Stimulated activated memory B cell treated with anti-CD40 and anti-IgM and Interleukin-4, amounts not matched to agents 10 μg/mL and 1 μg/mL and 100 μg/mL, for 72 hours (primary cell): ENCODE measurements around the gene ESAM.

Experiments used
- ATAC-seq: fragments of 150-1000 bp; cut with Tn5 transposase; 2 replicates; pipeline ENCODE4 v1.10.0; 2021
- H3K27ac Mint-ChIP-seq: one replicate; pipeline ENCODE4 v1.8.0; 2022; ENCODE audit warnings: mild to moderate bottlenecking, mixed read lengths
- H3K27me3 Mint-ChIP-seq: one replicate; pipeline ENCODE4 v1.8.0; 2022; ENCODE audit warnings: mixed read lengths
- H3K36me3 Mint-ChIP-seq: one replicate; pipeline ENCODE4 v1.8.0; 2022; ENCODE audit warnings: mixed read lengths
- H3K4me1 Mint-ChIP-seq: one replicate; pipeline ENCODE4 v1.8.0; 2022; ENCODE audit warnings: mixed read lengths
- H3K4me3 Mint-ChIP-seq: one replicate; pipeline ENCODE4 v1.8.0; 2022; ENCODE audit warnings: mild to moderate bottlenecking, moderate library complexity, mixed read lengths
- H3K9me3 Mint-ChIP-seq: one replicate; pipeline ENCODE4 v1.8.0; 2022; ENCODE audit warnings: mixed read lengths

The ESAM gene, protein sequence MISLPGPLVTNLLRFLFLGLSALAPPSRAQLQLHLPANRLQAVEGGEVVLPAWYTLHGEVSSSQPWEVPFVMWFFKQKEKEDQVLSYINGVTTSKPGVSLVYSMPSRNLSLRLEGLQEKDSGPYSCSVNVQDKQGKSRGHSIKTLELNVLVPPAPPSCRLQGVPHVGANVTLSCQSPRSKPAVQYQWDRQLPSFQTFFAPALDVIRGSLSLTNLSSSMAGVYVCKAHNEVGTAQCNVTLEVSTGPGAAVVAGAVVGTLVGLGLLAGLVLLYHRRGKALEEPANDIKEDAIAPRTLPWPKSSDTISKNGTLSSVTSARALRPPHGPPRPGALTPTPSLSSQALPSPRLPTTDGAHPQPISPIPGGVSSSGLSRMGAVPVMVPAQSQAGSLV

DNA sequence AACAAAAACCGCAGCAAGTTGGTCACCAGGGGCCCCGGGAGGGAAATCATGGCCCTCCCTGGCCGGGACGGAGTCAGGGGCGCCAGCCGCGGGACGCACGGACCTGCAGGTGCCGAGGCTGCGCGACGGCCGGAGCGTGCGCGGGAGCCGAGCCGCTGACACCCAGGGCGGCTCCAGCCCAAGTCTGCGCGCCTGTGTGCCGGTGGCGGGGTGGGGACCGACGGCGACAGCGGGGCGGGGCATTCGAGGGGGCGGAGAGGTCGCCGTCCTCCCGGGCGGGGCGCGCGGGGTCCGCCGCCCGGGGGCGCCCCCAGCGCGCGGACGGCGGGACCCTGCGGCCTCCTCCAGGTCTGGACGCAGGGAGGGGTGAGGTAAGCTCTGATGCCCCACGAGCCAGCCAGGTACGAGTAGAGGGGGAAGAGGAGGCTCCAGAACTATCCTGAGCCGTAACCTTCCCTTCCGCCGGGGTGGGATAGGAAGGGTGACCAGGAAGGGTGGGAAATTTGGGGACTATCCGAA is at the start of gene ESAM:
ESAM (minus strand) TSS at position 186 of the 519 bp plus-strand sequence; CDS start at position 50, 136 bp downstream.
- Mint-ChIP-seq H3K4me3 (peak within 1 kb of the TSS; percentile 97), H3K9me3 (no peaks in the 10 kb centered on the region), H3K36me3 (no peaks in the 10 kb centered on the region), H3K27ac (peak within 1 kb of the TSS; percentile 24), H3K4me1 (peaks cover 52% of the 10 kb centered on the region), H3K27me3 (peaks cover 47% of the 10 kb centered on the region)
- peak; percentile 84 for ATAC-seq

DNA sequence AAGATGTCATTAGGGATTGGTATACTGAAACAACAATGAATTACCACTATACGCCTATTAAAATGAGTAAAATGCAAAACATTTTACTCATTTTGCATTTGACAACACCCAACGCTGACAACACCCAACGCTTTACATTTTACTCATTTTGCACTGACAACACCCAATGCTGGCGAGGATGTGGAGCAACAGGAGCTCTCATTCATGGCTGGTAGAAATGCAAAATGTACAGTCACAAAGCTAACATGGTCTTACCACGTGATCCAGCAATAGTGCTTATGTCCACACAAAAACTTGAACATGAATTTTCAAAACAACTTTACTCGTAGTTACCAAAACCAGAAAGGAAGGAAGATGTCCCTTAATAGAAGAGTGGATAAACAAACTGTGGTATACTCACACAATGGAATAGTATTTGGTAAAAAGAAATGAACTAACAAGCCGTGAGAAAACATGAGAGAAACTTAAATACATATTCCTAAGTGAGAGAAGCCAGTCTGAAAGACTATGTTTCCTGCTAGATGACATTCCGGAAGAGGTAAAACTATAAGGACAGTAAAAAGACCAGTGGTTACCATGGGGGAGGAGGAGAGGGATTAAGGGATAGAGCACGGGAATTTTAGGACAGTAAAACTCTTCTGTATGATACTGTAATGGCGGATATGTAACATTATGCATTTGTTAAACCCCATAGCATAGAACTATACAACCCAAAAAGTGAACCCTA is 49.5 kb upstream of the ESAM start:
- Mint-ChIP-seq H3K27me3 (peaks cover 3% of the 10 kb centered on the region), H3K36me3 (peaks cover 5% of the 10 kb centered on the region), H3K9me3 (no peaks in the 10 kb centered on the region), H3K4me1 (no peaks in the 10 kb centered on the region), H3K27ac (no peak overlapping the region), H3K4me3 (no peak overlapping the region)
- no peak for ATAC-seq

DNA sequence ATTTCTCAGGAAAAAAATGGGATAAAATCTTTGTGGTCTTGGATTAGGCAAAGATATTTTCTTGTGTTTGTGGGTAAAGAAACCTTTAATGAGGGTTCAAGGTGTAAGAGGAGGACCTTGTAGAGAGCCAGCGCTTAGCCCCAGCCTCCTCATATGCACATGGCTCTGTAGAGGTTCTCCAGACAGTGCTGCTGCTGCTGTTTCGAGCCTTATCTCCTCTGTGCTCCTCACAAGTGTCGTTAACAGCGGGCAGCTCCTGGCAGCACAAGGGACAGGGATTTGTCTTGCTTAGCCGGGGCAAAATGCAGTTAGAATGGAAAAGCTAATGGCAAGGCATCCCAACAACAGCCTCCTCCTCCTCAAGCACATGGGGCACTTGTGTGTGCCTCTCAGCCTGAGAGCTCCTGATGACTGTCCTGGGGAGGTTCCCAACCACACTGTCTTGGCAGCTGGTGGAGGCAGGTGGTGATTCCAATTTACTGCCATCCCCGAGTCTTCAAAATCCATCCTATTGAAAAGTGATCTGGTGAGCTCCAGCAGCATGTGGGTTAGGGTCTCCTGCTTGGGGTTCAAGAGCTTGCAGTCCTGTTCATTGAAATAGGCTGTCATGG is 45.7 kb upstream of the ESAM start:
- no peak for ATAC-seq
- H3K9me3 Mint-ChIP-seq: no peaks in the 10 kb centered on the region
- no peak overlapping the region for H3K27ac Mint-ChIP-seq
- H3K4me3 Mint-ChIP-seq: no peak overlapping the region
- H3K36me3 Mint-ChIP-seq: peaks cover 20% of the 10 kb centered on the region
- no peaks in the 10 kb centered on the region for H3K27me3 Mint-ChIP-seq
- no peaks in the 10 kb centered on the region for H3K4me1 Mint-ChIP-seq

DNA sequence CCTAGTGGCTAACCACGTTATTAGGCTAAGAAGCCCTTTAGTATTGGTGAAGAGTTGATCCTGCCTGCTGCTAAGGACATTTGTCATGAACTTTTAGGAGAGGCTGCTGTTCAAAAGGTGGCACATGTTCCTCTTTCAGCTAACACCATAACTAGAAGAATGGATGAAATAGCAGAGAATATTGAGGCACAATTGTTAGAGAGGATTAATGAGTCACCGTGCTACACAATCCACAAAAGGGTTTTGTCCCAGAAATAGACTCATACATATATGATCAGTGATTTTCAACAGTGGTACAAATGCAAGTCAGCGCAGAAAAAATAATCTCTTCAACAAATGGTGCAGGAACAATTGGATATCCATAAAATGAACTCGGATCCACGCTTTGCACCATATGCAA is 45.1 kb upstream of the ESAM start:
- Mint-ChIP-seq H3K36me3 (peaks cover 20% of the 10 kb centered on the region), H3K27ac (no peak overlapping the region), H3K9me3 (no peaks in the 10 kb centered on the region), H3K4me1 (no peaks in the 10 kb centered on the region), H3K4me3 (no peak overlapping the region), H3K27me3 (no peaks in the 10 kb centered on the region)
- ATAC-seq: no peak

DNA sequence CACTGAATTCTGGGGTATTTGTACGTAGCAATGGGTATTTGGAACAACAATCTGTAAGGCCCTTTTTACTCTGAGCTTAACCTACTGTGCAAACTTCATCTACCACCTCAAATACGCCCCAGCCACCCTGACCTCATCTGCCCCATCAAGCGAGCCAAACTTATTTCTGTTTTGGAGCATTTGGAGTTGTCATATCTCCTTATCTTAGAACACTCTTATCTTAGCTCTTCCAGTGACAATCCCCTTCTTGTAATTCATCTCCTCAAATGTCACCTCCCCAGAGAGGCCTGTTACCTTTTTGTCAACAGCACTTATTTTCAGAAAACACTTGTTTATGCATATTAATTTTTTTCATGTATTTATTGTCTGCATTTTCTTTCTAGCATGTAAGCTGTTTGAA is 42.8 kb upstream of the ESAM start:
- Mint-ChIP-seq H3K4me1 (peaks cover 6% of the 10 kb centered on the region), H3K36me3 (peaks cover 20% of the 10 kb centered on the region), H3K27me3 (no peaks in the 10 kb centered on the region), H3K27ac (no peak overlapping the region), H3K9me3 (no peaks in the 10 kb centered on the region), H3K4me3 (no peak overlapping the region)
- ATAC-seq: no peak

DNA sequence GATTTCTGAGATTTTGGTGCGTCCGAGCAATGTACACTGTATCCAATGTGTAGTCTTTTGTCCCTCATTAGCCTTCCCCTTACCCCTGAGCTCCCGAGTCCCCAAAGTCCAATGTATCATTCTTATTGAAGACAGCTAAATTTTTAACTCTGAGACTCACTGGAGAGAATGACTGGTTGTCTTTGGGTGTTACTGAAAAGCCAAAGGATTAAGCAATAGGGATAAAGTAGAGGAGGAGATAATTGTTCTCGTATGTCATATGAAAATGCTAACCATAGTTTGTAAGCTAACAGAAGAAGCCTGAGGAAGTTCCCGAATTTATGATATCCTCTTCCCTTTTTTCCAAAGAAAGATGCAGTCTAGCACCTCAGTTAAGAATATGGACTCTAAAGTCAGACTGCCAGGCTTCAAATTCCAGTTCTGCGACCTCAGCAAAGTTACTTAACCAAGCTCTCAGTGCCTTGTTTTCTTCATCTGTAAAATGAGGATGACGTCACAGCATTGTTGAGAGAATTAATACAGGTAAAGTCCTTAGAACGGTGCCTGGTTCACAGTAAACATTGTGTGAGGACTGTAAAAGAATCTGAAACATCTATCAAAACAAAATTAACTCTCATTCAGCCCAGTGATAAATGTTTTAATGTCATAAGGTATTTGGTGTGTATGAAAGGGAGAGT is 39.7 kb upstream of the ESAM start:
- peaks cover 17% of the 10 kb centered on the region for H3K4me1 Mint-ChIP-seq
- H3K36me3 Mint-ChIP-seq: peaks cover 15% of the 10 kb centered on the region
- H3K4me3 Mint-ChIP-seq: no peak overlapping the region
- ATAC-seq: no peak
- H3K9me3 Mint-ChIP-seq: no peaks in the 10 kb centered on the region
- H3K27ac Mint-ChIP-seq: peak overlapping the region; percentile 77
- no peaks in the 10 kb centered on the region for H3K27me3 Mint-ChIP-seq

DNA sequence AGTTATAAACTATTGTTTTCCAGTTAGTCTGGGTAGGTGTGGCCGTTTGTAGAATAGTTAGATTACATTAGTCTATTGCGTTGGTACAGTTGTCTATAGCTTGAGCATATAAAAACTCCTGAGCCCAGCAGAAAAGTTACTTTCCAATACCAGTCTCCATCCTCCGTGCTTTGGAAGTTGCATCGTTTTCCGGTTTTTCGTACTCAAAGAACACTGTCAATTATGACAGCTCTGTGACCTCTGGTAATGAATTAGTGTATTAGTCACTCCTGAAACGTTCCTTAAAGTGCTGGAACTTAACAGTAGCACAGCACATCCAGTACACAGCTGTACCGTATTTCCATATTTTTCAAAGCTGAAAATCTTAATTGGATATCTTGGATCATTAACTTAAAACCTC is 38.9 kb upstream of the ESAM start:
- Mint-ChIP-seq H3K9me3 (no peaks in the 10 kb centered on the region), H3K27ac (peak overlapping the region; percentile 77), H3K36me3 (peaks cover 13% of the 10 kb centered on the region), H3K4me1 (peaks cover 17% of the 10 kb centered on the region), H3K4me3 (peak overlapping the region; percentile 84), H3K27me3 (no peaks in the 10 kb centered on the region)
- ATAC-seq: no peak

DNA sequence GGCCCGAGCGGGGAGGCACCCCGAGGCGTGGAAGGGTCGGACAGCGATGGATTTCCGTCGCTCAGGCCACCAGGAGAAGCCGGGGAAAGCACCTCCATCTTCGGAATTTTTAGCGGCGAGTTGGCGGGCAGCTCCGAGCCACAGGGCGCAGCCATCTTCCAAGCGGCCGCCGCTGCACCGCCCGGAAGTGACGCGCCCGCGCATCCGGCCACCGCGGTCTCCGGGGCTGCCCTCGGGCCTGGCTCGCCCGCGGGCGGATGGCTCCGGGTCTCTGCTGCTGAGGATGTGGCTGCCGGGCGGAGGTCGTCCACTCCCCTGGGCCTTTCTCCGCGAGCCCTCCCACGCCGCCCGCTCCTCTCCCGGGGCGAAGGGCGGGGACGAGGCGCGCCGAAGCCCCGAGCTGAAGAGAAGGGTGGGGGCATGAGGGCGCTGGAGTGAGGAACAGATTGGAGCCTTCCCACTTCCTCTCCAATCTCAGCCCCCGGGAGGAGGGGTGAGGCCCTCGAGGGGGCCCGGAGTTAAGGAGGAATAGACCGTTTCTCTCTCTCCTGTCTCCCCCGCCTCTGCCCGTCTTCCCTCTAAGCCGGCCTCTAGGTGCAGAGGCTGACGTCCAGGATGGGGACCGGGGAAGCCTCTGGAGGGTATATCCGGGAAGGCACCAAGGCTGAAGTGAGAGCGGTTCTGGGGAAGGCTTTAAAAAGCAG is 38.3 kb upstream of the ESAM start, which contains the start of gene MSANTD2:
MSANTD2 (minus strand) TSS at position 181 of the 704 bp plus-strand sequence; CDS start at position 155, 26 bp downstream.
- ATAC-seq: peak; percentile 98
- peaks cover 7% of the 10 kb centered on the region for H3K36me3 Mint-ChIP-seq
- no peaks in the 10 kb centered on the region for H3K27me3 Mint-ChIP-seq
- peak within 1 kb of the TSS; percentile 77 for H3K27ac Mint-ChIP-seq
- peak within 1 kb of the TSS; percentile 93 for H3K4me3 Mint-ChIP-seq
- no peaks in the 10 kb centered on the region for H3K9me3 Mint-ChIP-seq
- peaks cover 17% of the 10 kb centered on the region for H3K4me1 Mint-ChIP-seq

DNA sequence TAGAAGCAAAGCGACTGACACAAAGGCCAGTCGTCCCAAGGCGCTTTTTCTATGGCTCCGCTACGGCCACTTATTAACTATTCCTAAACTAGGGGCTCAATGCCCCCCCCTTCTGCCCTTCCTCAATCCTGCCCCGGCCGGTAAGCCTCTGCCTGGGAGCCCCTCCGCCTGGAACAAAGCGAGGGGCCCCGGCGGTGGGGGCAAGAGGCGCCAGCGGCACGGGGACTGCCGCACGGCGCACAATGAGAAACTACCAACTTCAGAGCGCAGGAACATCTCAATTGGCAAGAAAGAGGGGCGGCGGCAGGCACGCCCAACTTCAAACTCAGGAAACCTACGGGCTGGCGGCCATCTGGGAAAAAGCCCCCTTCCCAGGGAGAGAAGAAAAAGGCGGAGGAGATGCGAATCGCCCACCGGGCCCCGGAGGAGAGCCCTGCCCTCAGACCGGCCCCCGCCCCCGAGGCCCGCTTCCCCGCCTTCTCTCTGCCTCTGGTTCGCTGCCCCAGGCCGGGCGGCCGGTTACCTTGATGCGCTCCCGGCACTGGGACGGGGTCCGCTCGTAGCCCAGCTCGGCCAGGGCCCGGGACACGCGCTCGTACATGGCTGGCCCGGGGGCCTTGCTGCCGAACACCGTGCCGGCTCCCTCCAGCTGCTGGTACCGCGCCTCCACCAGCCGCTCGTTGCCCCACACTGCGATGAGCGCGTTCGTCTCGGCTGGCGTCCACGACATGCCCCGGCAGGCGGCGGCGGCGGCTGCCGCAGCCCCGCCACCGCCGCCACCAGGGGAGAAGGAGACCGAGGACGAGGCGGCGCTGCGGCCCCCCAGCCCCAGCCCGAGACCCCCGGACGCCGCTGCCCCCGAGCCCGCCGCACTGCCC is 37.5 kb upstream of the ESAM start:
- Mint-ChIP-seq H3K9me3 (no peaks in the 10 kb centered on the region), H3K36me3 (no peaks in the 10 kb centered on the region), H3K27me3 (no peaks in the 10 kb centered on the region), H3K27ac (peak overlapping the region; percentile 77), H3K4me1 (peaks cover 17% of the 10 kb centered on the region), H3K4me3 (peak overlapping the region; percentile 93)
- ATAC-seq: peak; percentile 74

DNA sequence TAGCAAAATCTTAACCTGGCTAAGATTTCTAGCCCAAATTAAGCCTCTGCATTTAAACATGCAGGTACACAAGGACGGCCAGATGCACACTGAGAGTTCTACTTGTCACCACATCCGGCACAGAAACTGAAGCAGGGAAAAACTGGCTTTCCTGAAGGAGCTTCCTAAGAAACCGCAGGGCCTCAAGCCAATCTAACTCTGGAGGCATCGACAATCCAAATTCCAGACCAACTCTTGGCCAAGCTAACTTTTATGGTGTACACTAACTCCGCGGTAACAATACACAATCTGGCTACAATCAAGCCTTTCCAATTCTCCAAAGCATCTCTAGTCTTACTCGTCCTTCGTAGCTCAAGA is 36.9 kb upstream of the ESAM start:
- no peaks in the 10 kb centered on the region for H3K36me3 Mint-ChIP-seq
- H3K27me3 Mint-ChIP-seq: no peaks in the 10 kb centered on the region
- H3K4me3 Mint-ChIP-seq: peak overlapping the region; percentile 93
- ATAC-seq: no peak
- H3K27ac Mint-ChIP-seq: peak overlapping the region; percentile 77
- H3K4me1 Mint-ChIP-seq: peaks cover 17% of the 10 kb centered on the region
- no peaks in the 10 kb centered on the region for H3K9me3 Mint-ChIP-seq

DNA sequence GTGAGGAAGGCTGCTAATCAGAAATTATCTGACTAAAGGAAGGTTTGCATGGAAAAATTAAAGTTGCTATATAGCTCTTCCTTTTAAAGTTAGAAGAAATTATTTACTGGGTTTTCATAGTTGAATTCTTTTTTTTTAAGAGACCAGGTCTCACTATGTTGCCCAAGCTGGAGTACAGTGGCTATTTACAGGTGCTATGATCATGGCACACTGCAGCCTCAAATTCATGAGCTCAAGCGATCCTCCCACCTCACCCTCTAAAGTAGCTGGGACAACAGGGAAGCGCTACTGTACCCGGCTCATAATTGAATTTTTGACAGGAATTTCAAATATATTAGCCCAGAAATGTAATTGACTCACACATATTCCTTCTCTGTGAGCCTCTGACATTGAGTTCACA is 34.2 kb upstream of the ESAM start:
- Mint-ChIP-seq H3K9me3 (no peaks in the 10 kb centered on the region), H3K27ac (no peak overlapping the region), H3K27me3 (no peaks in the 10 kb centered on the region), H3K4me3 (no peak overlapping the region), H3K36me3 (no peaks in the 10 kb centered on the region), H3K4me1 (peaks cover 30% of the 10 kb centered on the region)
- no peak for ATAC-seq

DNA sequence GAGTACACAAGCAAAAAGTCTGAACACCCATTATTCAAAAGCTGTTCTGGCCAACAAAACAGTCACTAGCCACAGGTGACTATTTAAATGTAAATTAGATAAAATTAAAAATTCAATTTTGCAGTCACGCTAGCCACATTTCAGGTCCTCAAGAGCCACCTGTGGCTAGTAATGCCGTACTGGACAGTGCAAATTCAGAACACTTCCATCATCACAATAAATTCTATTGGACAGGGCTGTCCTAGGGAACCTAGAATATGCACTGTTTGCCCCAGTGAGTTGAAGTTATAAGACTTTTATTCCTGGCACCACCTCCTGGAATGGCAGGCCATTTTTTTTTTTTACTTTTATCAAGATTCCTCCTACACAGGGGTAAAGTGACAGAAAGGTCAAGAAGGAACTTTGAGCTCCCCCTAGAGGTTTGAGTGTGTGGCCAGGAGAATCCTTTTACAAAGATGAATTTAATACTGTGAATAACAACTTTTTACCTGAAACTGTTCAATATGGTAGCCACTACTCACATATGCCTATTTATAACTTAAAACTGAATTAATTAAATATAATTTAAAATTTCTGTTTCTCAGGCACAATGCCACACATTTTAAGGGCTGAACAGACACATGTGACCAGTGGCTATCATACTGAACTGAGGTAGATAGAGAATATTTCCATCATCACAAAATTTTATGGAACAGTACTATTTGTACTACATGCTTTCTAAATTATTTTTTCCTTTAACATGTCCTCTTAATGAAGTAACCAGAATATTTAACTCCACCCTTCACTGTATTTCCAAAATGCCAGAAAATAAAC is 31.6 kb upstream of the ESAM start:
- peaks cover 29% of the 10 kb centered on the region for H3K4me1 Mint-ChIP-seq
- H3K9me3 Mint-ChIP-seq: no peaks in the 10 kb centered on the region
- ATAC-seq: no peak
- H3K27ac Mint-ChIP-seq: no peak overlapping the region
- no peak overlapping the region for H3K4me3 Mint-ChIP-seq
- H3K27me3 Mint-ChIP-seq: no peaks in the 10 kb centered on the region
- H3K36me3 Mint-ChIP-seq: no peaks in the 10 kb centered on the region
